Glomerular endothelial cell (primary cell): Measurements from ENCODE around the gene C10orf120. TPM values are rescaled to one million over a fixed set of nuclear protein-coding genes. Genes with fewer than 3 reads are reported as not detected.

ENCODE experiments used
- DNase-seq: peaks from one replicate; pipeline ENCODE4 v3.0.0-alpha.2; 2011; ENCODE audit warnings: low read depth, low spot score; ENCODE audit errors: extremely low read depth
- total RNA-seq: library from RNA; depleted of rRNA; stranded (reverse); fragments of >200 nt; gene quantifications from 2 replicates; pipeline ENCODE4 v1.2.3, GENCODE V29; 2015

The C10orf120 gene
- total RNA-seq, 1 donor from 2014 or later = not detected

DNA sequence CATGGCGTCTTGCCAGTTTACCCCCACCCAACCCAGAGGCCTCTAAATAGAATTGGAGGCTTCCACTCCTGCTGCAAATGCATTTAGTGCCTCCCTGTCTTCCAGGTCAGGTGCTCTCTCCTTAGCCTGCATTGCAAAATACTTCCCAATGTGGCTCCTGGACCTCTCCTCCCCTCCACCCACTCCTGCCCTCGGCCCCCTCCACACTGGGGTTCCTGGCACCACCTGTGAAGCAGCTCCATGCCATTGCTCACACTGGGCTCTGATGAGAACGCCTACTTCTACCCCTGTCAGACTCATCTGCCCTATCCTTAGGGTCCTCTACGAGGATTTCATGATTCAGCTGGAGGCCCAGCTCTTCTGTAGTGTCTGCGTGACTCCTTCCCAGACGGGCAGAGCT is 37.4 kb downstream of the C10orf120 start:
- DNase-seq = no peak

DNA sequence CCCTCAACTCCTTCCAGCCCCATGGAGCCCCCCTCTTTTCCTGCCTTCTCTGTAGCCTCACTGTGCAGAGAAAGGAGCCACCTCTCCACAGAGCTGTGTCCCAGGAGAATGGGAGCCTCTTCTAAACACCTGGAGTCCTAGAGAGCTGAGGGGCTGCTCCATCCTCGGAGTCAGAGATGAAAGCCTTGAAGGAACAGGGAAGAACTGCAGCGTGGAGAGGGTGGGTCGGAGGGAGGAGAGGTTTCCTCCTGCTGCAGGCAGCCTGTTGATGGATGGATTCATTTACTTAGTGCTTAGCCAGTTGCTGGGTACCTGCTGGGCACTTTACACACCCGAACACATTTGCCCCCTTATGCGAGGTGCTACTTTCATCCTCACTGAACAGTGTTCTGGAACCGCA is 39.0 kb downstream of the C10orf120 start:
- DNase-seq = no peak

DNA sequence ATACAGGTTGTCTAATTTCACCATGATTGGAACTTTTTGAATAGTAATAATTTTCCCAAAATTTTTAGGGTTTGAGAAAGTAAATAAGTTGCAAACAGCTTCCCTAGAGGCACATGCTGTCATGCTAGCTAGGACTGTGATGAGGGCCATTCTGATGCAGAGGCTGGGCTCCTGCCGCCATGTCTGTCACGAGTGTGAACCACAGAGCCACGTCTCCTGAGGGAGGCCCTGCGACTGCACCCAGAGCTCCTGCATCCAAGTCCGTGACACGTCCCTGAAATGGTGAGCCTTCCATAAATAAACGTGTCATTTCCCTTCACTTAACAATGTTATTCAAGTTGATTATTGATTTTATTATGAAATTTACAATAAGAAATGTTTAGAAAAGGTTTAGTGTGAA is 40.0 kb downstream of the C10orf120 start:
- DNase-seq = no peak

DNA sequence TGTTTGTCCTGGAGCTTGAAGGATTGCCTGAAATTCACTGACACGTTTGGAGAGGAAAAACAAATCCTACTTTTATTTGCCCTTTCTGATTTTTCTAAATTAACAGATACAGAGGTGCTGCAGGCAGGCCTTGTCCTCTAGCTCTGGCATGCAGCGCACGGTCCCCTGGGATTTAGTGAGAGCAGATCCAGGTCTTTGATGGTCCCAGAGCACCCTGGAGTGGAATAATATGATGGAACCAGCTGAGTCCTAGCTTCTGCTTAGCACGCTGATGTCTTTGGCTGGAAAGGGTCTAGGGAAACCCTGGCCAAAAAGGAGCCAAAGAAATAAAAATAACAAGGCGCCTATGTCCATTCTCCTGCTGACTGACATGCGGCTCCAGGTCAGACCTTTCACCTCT is 40.5 kb downstream of the C10orf120 start:
- no peak for DNase-seq

DNA sequence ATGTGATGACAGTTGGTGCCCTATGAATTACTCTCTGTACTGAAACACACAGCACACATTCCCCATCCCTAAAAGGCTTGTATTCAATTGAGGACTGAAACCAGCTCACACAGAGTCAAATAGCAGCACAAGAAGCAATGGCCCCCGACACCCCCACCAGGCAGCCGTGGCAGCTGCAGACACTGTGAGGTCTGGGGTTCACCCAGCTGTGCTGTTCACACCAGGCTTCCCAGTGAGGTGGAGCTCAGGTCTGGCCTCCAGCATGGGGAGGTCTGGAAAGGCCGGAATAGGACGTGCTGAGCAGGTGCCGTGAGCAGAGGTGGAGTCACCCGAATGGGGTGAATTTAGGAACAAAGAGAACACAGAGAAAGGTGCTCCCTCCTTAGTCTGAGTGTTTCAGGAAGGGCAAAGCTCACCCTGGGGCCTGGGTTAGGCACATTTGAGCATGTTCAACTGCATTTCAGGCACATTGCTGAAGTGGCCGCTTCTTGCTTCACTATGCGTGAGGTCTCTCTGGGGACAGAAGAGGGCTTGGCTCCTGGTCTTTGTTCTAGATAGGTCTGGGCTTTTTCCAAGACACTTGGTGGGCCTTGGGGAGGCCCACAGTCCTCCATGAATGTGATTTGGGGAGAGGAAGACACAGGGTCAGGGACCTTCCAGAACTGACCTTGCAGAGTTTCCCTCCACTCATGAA is 41.1 kb downstream of the C10orf120 start:
- DNase-seq = no peak

DNA sequence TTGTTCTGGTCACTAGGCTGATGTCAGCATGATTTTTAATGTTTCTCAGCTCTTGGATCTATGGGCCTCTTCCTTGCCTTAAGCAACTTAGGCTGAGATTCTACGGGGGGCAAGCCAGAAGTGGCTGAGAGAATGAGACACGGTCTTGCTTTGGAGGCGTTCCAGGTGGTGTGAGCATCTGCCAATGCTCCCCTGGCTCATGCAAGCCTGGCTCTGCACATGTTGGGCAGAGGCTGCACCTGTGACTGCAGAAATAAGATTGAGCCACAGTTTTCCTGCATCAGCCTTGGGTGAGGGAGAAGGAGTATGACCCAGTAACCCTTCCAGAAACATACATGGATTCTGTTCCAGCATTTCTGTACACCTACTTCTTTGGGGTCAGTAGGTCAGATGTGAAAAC is 41.9 kb downstream of the C10orf120 start:
- DNase-seq = no peak

DNA sequence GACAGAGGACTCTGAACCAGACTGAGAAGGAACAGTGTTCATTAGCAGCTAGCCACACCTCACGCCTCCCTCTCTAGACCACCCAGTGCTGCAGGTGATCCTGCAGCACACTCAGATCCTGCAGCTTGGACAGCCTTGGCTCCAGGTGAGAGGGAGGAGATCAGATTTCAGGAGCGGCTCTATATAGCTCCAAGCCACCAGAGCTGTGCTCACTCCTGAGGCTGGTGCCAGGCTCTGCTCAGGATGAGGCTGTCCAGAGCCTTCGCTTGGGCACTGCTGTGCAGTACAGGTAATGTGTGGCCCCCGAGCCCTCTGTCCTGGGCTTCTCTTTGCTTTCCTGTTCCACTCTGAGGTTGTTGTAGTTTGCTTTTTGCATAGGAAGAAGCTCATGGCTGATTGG is 42.4 kb downstream of the C10orf120 start:
- no peak for DNase-seq

DNA sequence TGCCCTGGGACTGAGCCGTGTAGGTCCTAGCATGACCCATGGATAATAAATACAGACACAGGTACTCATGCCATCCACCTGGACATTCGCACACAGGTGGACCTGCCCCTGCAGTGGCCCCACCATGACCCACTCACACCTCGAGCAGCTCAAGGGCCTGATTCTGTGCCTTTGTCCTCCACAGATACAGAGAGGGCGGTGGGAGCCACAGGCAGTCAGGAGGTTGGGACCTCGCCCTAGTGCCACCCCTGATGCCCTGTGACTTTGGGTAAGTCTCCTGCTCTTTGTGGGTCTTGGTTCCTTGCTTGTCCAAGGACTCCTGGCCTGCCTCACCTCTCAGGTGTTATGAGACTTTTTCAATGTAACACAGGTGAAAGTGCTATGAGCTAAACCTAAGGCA is 42.9 kb downstream of the C10orf120 start:
- DNase-seq = no peak

DNA sequence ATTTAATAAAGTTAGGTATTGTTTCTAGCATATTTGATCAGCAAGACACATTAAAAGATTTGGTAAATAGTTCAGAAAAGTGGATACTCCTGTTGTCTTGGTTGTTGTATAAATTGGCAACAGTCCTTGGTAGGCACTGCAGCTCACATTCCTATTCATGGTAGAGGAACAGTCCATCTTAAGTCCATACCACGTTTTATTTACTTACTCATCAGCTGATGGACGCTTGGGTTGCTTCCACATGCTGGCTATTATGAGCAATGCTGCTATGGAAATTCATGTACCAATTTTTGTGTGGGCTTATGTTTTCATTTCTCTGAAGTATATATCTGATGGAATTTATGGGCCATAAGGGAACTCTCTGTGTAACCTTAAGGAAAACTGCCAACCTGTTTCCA is 43.3 kb downstream of the C10orf120 start:
- DNase-seq = no peak

DNA sequence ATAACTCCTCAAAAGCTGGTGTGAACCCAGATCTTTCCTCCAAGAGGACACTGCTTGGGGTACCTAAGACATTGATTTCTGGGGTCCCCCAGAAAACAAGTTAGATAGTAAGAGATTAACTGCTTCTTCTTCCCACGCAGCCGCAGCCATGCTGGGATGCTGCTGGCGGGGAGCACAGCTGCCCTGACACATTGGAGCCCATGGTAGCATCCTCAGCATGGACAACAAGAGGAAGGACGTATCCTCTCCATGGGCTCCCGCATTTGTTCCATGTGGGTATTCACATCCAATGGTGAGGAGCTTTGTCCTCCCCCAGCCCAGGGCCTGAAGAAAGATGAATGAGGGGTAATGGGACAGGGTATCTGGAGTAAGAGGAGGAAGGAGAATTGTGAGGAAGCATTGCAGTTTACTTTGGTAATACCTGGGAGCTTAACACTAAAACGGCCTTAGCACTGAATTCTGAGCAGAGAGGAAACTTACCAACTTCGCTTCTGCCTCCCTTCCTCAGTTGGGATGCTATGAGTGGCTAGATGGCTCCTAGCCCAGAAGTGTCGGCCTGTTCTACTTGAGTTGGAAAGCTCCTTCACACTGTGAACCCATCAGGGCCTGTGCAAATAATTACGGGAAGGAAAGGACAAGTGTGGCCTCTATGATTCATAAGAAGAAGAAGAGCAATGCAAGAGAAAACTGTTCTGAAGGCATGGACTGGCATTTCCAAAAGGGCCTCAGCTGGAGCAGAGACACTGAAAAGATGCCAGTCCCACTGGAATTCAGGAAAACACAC is 43.9 kb downstream of the C10orf120 start:
- no peak for DNase-seq

DNA sequence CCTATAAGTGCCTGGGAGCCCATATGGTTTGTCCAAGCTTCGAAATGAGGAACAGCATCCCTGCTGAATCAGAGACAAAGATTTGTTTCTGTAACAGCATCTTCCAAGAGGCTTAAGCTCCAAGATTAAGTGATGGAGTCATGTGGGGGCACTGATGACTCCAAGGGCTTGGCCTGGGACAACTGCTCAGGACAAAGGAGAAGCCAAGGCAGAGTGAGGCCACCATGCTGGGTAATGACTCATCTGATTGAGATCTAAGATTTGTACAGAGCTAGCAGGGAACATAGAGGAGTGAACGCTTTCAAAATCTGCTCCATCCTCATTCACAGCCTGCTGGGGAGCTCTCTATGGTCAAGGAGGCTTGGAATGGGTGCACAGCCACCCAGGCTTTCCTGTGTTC is 49.3 kb downstream of the C10orf120 start:
- no peak for DNase-seq

DNA sequence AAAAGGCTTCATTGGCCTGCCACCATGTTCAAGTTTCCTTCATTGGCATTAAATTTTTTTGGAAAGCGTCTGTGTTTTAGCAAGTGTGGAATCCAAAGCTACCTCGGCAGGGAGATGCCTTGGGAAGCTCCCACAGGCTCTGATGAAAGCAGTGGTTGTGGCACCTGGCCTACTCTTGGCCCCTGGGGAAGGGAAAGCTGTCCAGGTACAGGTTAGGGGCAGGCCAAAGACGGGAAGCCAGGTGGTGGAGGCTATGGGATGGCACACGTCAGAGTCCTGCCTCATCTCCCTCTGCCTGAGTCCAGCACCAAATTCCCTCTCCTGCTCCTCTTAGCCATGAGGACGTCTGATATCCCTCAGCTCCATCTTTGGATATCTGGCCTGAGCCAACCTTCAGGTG is 49.7 kb downstream of the C10orf120 start:
- no peak for DNase-seq

DNA sequence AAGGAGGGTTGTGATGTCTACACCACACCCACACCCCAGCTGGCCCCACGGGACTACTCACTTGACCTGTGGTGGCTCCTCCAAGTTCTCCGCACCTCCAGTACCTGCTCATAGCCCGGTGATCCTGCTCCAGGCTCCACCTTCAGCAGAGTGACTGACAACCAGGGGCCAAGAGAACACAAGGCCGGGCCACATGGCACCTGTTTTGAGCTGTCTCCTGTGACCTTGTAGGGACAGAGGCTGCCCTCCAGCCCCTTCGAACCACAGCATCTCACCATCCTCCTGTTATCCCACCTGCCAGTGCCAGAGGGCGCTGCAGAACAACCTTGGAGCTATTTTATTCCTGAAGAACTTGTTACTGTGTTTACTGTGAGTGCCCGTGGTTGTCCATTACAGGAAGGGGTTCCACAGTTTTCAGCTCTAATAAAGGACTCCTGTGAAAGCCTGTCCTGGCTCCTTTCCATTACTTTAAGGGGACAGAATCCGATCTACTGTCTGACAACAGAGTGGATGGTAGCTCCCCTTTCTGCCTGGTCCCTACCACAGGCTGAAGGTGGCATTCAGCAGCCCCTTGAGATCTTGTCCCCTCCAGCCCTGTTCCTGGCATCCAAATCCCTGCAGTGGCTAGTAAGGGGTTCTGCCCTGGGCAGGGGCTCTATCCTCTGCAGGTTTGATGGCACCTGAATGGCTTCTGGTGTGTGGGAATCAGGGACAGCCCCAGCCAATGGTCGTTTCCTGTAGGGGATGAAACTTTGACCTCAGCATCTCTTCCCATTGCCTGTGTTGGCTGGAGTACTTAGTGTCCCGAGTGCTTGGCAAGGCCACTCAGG is 50.8 kb downstream of the C10orf120 start:
- peak; percentile 9 for DNase-seq

Other genes starting within 250 kb of the C10orf120 start
- not detected in 2 replicates for gene ARMS2, start 245.2 kb downstream of the C10orf120 start, total RNA-seq
- gene HTRA1, start 238.3 kb downstream of the C10orf120 start, total RNA-seq = 210 and 307 TPM in 2 replicates
- gene DMBT1, start 139.1 kb downstream of the C10orf120 start, total RNA-seq = 0.12 TPM in 1 of 2 replicates, not detected in the other
- gene CUZD1, start 146.0 kb upstream of the C10orf120 start, total RNA-seq = 0.35 and 1.4 TPM in 2 replicates
- gene FAM24B, start 179.7 kb upstream of the C10orf120 start, total RNA-seq = 3.8 and 4.7 TPM in 2 replicates
- not detected in 2 replicates for gene FAM24A, start 210.8 kb upstream of the C10orf120 start, total RNA-seq